Renal cortex interstitium (tissue), 11 donors: ENCODE results near the gene KMT2C. TPM values are rescaled to one million over a fixed set of nuclear protein-coding genes. Genes with fewer than 3 reads are reported as not detected.
"Not testable (repeated sequence)": the region's sequence is repeated elsewhere in the genome, so short reads cannot be mapped to it uniquely, and the experiment has no call there.

Experiments
- DNase-seq, 11 donors: peaks; one replicate each; pipeline ENCODE4 v3.0.0-alpha.2; 2013; ENCODE audit warnings: low read depth in 9 of 11, low spot score in 4 of 11; ENCODE audit errors: extremely low read depth in 1 of 11
- polyA plus RNA-seq, 3 donors: library from polyadenylated mRNA; unstranded; fragments of 120-200 nt; gene quantifications; one replicate each; pipeline ENCODE4 v1.2.1, GENCODE V29; 2013; ENCODE audit not compliant: insufficient read length in 3 of 3

Gene KMT2C
- polyA plus RNA-seq, 3 donors = 37.1 to 42.5 (median 39.3) TPM

DNA sequence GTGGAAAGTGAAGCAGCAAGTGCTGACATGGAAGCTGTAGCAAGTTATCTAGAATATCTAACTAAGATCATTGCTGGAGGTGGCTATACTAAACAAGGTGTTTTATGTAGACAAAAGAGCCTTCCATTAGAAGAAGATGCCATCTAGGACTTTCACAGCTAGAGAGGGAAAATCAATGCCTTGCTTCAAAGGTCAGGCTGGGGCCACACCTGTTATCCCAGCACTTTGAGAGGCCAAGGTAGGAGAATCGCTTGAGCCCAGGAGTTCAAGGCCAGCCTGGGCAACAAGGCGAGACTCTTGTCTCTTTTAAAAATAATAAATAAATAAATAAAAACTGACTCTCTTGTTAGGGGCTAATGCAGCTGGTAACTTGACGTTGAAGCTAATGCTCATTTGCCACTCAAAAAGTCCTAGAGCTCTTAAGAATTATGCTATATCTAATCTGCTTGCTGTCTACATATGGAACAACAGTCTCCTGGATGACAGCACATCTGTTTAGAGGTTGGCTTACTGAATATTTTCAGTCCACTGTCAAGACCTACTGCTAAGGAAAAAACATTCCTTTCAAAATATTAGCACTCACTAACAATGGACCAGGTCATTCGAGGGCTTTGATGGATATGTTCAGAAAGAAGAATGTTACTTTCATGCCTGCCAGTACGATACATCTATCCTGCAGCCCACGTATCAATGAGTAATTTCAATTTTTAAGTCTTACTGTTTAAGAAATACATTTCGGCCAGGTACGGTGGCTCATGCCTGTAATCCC is 58.9 kb downstream of the KMT2C start:
- DNase-seq = not testable (repeated sequence)

DNA sequence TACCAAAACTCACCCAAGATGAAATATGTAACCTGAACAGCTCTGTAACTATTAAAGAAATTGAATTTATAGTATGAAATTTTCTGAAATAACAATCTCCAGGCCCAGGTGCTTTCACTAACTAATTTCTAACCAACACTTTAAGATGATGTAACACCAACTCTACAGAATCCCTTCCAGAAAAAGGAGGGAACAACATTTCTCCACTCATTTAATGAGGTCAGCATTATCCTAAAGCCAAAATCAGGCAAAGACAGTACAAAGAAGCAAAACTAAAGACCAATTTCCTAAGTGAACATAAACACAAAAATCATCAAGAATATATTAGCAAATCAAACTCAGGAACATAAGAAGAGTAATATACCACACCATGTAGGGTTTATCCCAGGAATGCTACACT is 65.5 kb downstream of the KMT2C start:
- no peak for DNase-seq

DNA sequence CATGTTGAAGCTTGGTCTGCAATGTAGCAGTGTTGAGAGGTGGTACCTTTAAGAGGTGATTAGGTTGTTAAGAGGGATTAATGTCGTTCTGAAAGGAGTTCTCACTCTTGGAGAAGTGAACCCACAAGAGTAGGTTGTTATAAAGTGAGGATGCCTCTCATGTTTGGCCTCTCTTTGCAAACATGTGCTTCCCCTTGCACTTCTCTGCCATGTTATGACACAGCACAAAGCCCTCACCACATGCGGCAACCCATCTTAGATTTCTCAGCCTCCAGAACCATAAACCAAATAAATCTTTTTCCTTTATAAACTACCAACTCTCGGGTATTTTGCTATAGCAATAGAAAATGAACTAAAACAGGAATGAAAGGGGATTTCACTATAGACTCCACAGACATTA is 66.3 kb downstream of the KMT2C start:
- DNase-seq = no peak

DNA sequence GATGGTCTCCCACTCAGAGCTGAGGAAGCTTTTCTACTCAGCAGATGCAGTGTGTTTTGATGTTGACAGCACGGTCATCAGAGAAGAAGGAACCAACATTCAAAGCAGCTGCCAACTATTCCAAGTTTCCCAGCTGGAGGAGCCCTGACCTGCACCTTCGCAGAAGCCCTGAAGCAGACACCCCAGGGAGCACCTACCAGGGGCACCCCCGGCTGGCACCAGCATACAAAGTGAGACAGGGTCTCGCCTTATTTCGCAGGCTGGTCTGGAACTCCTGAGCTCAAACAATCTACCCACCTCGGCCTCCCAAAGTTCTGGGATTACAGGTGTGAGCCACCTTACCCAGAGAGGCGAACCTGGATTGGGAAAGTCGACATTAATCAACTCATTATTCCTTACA is 68.6 kb downstream of the KMT2C start:
- DNase-seq = no peak

DNA sequence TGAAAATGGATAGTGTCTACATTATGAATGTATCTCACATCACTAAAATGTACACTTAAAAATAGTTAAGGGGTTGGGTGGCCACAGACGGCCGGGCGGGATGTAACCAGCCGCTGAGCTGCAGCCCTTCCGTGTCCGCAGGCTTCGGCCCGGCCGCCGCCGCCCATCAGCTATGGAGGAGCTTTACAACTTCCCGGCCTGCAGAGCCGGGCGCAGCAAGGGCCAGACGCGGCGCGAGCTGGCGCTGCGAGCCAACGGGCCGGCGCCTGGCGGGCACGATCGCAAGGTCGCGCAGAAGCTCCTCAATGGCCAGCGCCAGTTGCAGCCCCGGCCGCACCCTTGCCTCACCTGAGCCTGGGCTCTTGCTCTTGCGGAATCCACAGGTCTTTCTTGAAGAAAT is 69.1 kb downstream of the KMT2C start:
- peak in 6 of 11 donors; percentile 8 to 26 (median 12) for DNase-seq

DNA sequence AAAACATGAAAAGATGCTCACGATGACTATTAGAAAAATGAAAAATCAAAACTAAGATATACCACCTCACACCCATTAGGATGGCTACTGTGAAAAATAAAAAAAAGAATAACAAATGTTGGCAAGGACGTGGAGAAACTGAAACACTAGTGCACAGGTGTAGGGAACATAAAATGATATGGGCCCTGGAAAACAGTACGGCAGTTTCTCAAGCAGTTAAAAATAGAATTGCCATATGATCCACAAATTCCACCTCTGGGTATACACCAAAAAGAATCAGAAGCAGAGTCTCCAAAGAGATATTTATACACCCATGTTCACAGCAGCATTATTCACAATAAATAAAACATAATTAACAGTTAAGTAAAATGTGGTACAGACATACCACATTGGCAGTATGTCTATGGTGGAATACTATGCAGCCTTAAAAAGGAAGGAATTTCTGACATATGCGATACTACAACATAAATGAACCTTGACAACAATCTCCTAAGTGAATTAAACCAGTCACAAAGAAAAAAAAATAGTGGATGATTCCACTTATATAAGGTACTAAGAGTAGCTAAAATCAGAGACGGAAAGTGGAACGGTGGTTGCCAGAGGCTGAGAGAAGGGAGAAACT is 69.7 kb downstream of the KMT2C start:
- no peak for DNase-seq

DNA sequence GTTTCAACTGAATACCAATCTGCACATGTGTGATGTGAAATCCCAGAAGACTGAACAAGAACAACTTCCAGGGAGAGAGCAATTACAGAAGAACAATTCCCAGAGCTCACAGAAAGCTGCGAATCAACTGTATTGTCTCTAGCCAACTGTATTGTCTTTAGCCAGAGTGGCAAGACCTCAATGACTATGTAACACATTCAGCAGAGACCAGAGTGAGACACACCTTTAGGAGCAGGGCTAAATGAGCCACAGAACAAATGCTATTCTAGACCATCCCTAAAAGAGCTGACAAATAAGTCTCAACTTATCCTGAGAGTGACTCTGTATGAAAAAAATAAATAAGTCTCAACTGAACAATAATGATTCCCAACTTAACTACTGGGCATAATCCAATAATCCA is 72.0 kb downstream of the KMT2C start:
- no peak for DNase-seq

DNA sequence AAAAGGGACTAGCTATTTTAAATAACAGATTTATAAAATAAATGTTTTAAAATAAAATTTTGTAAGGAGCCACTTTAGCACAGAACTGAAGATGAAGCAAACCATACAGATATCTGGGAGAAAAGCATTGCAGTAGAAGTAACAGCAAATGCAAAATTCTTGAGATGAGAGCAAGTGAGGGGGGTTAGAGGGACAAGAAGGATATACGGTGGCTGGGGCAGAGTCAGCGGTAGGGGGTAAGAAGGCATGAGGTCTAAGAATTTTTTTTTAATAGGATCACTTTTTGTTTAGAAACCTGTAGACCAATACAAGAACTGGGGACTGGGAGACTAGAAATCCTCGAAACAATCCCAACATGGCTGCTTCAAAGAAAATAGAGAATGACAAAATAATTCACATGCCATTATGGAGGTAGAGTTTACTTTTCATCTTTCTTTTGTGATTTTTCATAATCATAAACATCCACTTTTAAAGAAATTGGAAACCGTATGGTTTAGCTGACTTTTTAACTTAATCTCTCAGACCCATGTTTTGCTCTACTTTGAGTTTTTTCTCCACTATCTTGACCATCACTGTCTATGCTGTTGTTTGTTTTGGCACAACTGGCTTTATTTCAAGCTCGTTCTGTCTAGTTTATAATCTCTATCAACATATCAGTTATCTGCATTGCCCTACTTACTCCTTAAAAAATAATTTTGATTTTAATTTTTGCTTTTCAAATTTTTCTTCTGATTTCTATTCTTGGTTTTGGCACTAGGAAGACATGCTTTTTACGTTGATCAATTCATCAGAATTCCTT is 73.5 kb downstream of the KMT2C start:
- no peak for DNase-seq

DNA sequence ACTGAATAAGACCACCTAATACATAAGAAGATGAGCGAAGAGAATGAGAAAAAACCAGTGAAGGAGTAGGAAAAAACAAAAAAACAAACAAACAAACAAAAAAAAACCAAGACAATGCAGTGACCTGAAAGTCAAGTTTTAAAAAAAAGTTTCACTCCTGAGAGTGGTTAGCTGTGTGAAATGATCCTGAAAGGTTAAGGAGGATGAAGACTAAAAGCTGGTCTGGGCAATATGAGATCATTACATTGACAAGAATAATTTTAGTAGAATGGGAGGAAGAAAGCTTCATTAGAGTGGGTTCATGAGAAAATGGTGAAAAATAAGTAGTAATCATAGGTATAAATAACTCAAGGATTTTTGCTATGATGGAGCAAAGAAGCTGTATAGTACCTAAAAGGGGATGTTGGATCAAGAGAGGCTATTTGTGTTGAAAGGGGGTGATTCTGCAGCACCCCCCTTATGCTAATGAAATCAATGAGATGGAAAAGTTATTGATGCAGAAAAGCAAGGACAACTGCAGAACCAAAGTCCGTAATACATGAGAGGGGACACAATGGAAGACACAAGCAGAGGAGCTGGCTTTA is 80.2 kb downstream of the KMT2C start:
- no peak for DNase-seq

DNA sequence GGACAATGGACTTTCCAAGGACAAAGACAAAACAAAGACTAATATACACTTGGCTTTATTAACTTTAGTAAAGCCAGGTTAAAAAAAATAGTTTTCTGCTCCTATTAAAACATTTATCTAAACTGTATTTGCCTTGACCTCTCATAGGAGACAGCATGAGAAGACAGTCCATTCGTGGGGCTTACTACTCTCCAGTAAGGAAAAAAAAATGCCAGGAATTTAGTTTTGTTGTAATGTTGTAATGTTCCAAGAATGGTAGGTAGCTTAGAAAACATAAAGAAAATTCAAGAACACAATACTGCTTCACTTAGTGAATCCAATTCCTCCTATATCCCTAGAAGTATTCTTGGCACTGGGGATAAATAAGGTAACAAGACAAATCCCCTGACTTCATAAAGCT is 81.7 kb downstream of the KMT2C start:
- DNase-seq = no peak

DNA sequence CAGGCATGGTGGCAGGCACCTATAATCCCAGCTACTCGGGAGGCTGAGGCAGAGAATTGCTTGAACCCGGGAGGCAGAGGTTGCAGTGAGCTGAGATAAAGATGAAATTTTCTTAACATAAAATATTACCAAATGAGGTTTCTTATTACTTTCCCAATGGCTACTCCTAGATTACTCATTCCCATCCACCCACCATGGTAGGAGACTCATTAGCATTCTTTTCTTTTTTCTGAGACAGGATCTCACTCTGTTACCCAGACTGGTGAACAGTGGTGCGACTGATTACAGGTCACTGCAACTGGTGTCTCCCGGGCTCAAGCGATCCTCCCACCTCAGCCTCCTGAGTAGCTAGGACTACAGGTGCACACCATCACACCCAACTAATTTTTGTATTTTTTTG is 82.5 kb downstream of the KMT2C start:
- DNase-seq = not testable (repeated sequence)

DNA sequence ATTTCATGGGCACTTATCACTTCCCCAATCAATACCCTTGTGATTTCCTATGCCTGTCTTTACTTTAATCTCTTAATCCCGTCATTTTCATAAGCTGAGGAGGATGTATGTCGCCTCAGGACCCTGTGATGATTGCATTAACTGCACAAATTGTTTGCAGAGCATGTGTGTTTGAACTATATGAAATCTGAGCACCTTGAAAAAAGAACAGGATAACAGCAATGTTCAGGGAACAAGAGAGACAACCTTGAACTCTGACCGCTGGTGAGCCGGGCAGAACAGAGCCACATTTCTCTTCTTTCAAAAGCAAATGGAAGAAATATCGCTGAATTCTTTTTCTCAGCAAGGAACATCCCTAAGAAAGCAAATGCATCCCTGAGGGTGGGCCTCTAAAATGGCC is 84.1 kb downstream of the KMT2C start:
- DNase-seq = not testable (repeated sequence)

DNA sequence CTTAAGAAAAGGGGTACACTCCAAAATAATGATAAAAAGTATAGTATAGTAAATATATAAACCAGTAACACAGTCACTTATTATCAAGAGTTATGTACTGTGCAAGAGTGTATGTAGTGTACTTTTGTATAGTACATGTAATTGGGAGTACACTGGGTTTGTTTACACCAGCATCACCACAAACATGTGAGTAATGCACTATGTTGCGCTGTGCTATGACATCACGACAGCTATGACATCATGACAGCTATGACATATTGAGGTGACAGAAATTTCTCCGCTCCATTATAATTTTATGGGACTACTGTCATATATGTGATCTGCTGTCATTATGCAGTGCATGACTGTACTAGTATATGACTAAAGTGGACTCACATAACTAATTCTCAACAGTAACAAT is 84.6 kb downstream of the KMT2C start:
- DNase-seq = no peak

DNA sequence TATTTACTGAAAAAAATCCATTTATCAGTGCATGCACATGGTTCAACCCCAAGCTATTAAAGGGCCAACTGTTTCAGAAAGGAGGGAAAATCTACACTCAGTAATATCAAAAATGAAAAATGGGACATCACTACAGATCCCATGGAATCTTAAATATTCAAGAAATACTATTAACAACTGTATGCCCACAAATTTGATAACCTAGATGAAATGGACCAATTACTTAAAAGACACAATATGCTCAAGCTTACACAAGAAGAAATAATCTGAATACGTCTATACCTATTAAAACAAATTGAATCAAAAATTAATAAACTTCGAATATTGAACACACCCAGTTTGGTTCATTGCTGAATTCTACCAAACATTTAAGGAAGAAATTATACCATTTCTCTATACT is 87.9 kb downstream of the KMT2C start:
- DNase-seq = no peak

DNA sequence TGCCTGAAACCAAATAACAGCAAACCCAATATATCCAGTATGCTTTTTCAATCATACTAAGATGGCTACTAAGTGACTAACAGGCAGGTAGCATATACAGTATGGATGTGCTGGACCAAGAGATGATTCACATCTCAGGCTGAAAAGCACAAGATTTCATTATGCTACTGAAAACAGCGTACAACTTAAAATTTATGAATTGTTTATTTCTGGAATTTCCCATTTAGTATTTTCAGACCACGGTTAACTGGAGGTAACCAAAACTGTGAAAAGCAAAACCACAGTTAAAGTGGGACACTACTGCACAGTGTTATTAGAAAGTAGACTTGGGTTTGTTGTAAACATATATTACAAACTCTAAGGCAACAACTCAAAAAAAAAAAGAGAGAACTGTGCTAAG is 91.5 kb downstream of the KMT2C start:
- DNase-seq = no peak

DNA sequence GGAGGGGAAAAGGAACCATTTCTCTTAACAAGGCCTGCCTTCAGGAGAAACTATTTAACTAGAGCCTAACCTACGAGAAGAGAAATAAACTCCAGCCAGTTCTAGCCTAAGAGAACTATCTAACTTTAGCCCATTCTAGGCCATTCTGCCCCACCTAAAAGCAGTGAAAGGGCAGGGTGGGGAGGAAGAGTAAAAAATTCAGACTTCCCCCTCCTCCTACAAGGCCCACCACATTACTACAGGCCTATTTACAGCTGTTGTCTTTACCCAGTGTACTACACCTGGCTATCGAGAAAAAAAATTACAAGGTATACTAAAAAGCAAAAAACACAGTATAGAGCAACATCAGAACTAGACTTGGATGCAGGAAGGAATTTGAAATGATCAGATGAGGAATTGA is 93.0 kb downstream of the KMT2C start:
- DNase-seq = no peak

DNA sequence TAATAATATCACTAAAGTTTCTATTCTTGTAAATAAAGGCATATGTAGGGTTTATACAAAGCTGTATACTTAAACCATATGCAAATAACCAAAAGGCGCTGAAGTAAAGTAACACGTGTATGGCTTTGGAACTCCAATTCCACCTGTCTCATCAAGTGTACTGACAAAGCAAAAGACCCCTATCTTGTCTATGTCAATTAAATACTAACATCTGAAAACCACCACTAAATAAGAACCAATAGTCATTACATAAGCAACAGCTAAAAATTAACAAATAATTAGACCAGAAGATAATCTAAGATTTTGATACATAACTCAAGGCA is 93.9 kb downstream of the KMT2C start:
- DNase-seq = no peak

DNA sequence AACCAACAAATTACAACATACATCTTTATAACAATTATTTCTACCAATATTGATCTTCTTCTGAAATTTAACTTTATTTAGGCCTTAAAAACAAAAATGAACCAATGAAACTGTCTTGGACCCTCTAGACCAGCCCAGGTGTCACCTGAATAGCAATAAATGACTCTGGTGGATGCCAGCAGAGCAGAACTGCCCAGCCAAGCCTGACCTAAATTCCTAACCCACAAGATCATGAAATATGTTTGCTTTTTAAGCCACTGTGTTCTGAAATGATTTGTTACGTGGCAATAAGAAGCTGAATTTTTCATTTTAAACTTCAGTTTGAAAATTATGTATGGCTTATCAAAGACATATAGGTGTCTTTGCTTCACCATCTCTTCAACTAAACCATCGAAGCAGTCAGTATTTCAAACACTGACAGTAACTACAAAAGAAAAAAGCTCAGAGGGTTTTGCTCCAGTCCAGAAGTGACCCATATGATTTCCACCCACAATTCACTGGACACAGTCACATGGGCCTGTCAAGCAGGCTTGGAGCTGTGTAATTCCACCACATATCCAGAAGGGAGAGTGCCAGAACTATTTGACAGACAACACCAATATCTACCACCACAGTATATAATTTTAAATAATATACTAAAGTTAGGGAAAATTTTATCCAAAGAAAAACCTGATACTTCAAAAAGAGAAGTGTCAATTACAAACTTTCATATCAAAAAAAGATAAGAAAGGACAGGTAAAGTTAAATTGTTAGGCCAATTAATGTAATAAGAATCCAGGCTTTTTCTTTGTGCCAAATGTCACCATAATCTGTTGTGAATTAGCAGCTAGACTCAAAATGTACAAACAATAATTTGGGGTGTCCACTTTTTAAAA is 94.5 kb downstream of the KMT2C start:
- DNase-seq = peak in 9 of 11 donors; percentile 9 to 39 (median 24)

DNA sequence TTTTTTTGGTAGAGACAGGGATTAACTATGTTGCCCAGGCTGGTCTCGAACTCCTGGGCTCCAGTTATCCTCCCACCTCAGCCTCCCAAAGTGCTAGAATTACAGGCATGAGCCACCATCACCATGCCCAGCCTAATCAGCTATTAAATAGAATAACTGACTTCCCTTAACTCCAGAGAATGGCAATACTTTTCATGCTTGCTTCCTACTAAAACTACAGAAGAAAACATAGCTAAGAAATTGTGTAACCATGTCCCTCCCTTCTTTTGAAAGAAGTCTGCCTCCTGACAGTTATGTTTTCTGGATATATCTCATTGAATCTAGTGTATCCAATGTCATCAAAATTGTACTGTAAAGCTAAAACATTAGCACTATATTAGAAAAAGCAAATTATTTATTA is 95.6 kb downstream of the KMT2C start:
- no peak for DNase-seq
